Measurements from ENCODE around the gene SLC13A5.

GRCh38 chr17:6695051-6695450, 18.1 kb downstream of the SLC13A5 start:
- TF ChIP-seq CTCF (conservative IDR thresholded peaks at IDR 0.05; ENCODE audit: low read length) (no peak), EZH2phosphoT487 (IDR thresholded peaks at IDR 0.05; ENCODE audit: borderline replicate concordance) (no peak)
